ENCODE measurements around the gene GRB10.

Gene GRB10

GRCh38 chr7:50803359-50804337 lies 21.0 kb upstream of the GRB10 start:
- DNase-seq (ENCODE audit: low read depth in 2 of 2) = no peak

- no peak for DNase-seq (ENCODE audit: low read depth in 2 of 2)
Measured at GRCh38 chr7:50801907-50802306, 19.2 kb upstream of the GRB10 start.

GRCh38 chr7:50799873-50800272 lies 17.2 kb upstream of the GRB10 start:
- no peak for DNase-seq (ENCODE audit: low read depth in 2 of 2)

- DNase-seq (ENCODE audit: low read depth in 2 of 2) = no peak
Measured at GRCh38 chr7:50798126-50798525, 15.4 kb upstream of the GRB10 start.

GRCh38 chr7:50795831-50796230 lies 13.1 kb upstream of the GRB10 start:
- DNase-seq (ENCODE audit: low read depth in 2 of 2) = no peak

GRCh38 chr7:50795253-50795652 lies 12.6 kb upstream of the GRB10 start:
- no peak for DNase-seq (ENCODE audit: low read depth in 2 of 2)

- DNase-seq (ENCODE audit: low read depth in 2 of 2) = no peak
Measured at GRCh38 chr7:50793947-50794570, 11.4 kb upstream of the GRB10 start.

- no peak for DNase-seq (ENCODE audit: low read depth in 2 of 2)
Measured at GRCh38 chr7:50793120-50793946, 10.6 kb upstream of the GRB10 start.

GRCh38 chr7:50792342-50793119 lies 9.8 kb upstream of the GRB10 start:
- no peak for DNase-seq (ENCODE audit: low read depth in 2 of 2)

- DNase-seq (ENCODE audit: low read depth in 2 of 2) = no peak
Measured at GRCh38 chr7:50791938-50792341, 9.2 kb upstream of the GRB10 start.

- DNase-seq (ENCODE audit: low read depth in 2 of 2) = no peak
Measured at GRCh38 chr7:50791363-50791937, 8.8 kb upstream of the GRB10 start.

- DNase-seq (ENCODE audit: low read depth in 2 of 2) = no peak
Measured at GRCh38 chr7:50790381-50790780, 7.7 kb upstream of the GRB10 start.

- no peak for DNase-seq (ENCODE audit: low read depth in 2 of 2)
Measured at GRCh38 chr7:50788382-50788781, 5.7 kb upstream of the GRB10 start.

GRCh38 chr7:50787825-50788224 lies 5.1 kb upstream of the GRB10 start:
- DNase-seq (ENCODE audit: low read depth in 2 of 2) = no peak

GRCh38 chr7:50785346-50785745 lies 2.6 kb upstream of the GRB10 start:
- DNase-seq (ENCODE audit: low read depth in 2 of 2) = no peak

- DNase-seq (ENCODE audit: low read depth in 2 of 2) = no peak
Measured at GRCh38 chr7:50783801-50784507, 1.3 kb upstream of the GRB10 start.

- DNase-seq (ENCODE audit: low read depth in 2 of 2) = no peak
Measured at GRCh38 chr7:50783303-50783702, 607 bp upstream of the GRB10 start.

GRCh38 chr7:50781381-50782293 lies 1.1 kb downstream of the GRB10 start:
- DNase-seq (ENCODE audit: low read depth in 2 of 2) = no peak

- DNase-seq (ENCODE audit: low read depth in 2 of 2) = no peak
Measured at GRCh38 chr7:50780436-50780835, 2.3 kb downstream of the GRB10 start.
